HG03196 (cell line): ENCODE data around the gene SPRYD3.
"Not testable (repeated sequence)": the region's sequence is repeated elsewhere in the genome, so short reads cannot be mapped to it uniquely, and the experiment has no call there.

ENCODE experiments used
- ATAC-seq: cut with Tn5 transposase; IDR thresholded peaks from one replicate; pipeline ENCODE4 v1.9.1; 2021; ENCODE audit not compliant: unreplicated experiment

The SPRYD3 gene

GRCh38 chr12:53079226-53080117 lies at the start of gene SPRYD3:
TSS of gene SPRYD3 (minus strand) at chr12:53079390. CDS start at chr12:53079333, 57 bp downstream.
- peak; percentile 98 for ATAC-seq

GRCh38 chr12:53127169-53127568 lies 48.0 kb upstream of the SPRYD3 start:
- no peak for ATAC-seq

GRCh38 chr12:53124352-53124723 lies 45.1 kb upstream of the SPRYD3 start:
- ATAC-seq: no peak

- ATAC-seq: no peak
These were observed 44.6 kb upstream of the SPRYD3 start for GRCh38 chr12:53123578-53124351.

- no peak for ATAC-seq
These were observed 43.8 kb upstream of the SPRYD3 start for GRCh38 chr12:53122961-53123468.

- no peak for ATAC-seq
These were observed 41.7 kb upstream of the SPRYD3 start for GRCh38 chr12:53120685-53121525.

DNA sequence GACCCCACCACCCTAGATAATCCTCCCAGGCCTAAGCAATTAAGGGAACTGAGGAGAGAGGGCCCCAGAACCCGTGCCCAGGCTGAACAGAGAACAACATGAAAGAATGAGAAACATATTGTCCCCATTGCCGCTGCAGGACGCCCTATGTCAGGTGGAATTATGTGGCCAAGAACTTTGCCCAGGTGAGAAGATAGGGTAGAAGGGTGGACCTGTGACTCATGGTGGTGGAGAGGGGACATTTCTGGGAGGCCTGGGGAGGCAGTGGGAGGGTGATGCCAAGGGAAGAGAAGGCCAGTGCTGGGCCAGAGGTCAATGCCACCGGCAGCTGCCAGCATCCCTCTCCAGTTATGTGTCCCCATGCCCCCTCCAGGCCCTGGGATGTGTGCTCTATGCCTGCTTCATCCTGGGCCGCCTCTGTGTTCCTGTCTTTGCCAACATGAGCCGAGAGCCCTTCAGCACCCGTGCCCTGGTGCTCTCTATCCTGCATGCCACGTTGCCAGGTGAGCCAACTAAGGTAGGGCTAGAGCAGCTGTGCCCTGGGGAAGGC lies 39.6 kb upstream of the SPRYD3 start:
- no peak for ATAC-seq

DNA sequence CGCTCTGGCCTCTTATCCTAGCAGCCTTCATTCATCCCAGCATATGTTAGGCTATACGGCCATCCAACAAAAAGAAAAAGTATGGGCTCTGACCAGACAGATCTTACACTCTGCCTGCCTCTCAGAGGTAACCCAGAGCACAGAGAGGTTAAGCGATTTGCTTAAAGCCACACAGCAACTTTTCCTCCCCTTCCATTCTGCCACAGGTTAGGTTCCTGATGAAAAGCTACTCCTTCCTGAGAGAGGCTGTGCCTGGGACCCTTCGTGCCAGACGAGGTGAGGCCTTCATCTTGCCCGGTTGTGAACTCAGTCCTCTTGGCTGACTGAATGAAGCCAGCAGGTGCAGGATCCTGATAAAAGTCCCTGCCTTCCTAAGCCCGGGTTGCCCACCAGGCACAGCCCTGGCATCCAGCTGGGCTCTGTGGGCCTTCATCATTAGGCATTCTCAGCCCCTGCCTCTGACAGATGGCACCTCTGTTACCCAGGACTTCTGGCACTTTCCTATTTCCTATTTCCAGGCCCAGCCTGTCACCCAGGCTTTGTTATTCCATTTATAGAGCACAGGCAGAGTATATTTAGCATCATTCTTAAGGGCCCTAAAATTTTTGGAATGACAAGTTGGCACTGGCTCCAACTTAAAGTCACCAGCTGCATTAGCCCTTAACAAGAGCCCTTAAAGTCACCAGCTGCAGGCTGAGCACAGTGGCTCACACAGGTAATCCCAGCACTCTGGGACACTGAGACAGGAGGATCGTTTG lies 36.9 kb upstream of the SPRYD3 start:
- no peak for ATAC-seq

DNA sequence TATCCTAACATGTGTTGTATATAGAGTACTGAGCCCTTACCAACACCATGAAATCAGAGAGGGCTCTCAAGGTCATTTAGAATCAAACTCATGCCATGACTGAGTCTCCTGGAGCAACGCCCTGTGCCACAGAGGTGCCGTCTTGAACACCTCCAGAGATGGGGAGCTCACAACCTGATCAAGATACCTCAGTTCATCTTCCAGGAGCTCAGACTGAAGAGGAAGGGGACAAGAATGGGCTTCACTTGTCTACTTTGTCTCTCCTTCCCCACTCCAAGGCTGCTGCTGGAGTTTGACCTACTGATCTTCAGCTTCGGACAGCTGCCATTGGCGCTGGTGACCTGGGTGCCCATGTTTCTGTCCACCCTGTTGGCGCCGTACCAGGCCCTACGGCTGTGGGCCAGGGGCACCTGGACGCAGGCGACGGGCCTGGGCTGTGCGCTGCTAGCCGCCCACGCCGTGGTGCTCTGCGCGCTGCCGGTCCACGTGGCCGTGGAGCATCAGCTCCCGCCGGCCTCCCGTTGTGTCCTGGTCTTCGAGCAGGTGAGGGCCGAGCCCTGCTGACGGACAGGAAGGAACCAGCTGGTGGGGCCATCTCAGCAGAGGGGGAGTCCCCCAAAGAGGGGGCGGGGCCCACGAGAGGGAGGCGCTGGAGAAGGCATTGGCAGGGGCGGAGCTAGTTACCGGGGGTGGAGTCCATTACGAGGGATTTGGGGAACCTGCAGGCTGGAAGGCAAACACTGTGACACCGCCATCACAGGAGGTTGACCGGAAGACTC lies 36.1 kb upstream of the SPRYD3 start:
- no peak for ATAC-seq

DNA sequence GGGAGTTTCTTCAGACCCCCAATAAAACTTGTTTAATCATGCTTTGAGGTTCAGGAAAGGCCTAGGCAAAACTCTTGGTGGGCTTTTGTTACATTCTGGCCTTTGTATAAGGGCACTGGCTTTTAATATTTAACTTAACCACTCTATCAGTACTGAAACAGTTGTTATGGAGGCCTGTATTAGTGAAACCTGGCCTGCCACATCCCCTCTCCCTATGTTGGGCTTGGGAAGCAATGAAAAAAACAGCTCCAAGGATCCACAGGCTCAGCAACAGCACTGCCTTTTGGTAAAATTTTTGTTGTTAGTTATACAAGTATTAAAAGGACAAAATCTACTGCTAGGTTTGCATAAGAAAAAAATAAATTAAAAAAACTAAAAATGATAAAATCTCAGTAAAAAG lies 34.8 kb upstream of the SPRYD3 start:
- ATAC-seq: no peak

- ATAC-seq: no peak
These were observed 34.0 kb upstream of the SPRYD3 start for GRCh38 chr12:53113136-53113705.

DNA sequence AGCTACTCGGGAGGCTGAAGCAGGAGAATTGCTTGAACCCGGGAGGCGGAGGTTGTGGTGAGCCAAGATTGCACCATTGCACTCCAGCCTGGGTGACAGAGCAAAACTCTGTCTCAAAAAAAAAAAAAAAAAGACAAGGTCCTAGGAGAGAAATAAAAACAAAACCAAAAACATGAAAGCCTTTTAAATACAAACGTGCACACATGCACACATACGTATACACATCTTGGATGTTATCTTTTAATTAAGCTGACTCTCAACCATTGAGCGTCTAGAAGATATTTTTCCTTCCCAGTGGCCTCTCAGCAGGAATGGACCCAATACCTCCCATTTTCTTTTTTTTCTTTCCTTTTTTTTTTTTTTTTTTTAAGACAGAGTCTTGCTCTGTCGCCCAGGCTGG lies 33.2 kb upstream of the SPRYD3 start:
- not testable (repeated sequence) for ATAC-seq

DNA sequence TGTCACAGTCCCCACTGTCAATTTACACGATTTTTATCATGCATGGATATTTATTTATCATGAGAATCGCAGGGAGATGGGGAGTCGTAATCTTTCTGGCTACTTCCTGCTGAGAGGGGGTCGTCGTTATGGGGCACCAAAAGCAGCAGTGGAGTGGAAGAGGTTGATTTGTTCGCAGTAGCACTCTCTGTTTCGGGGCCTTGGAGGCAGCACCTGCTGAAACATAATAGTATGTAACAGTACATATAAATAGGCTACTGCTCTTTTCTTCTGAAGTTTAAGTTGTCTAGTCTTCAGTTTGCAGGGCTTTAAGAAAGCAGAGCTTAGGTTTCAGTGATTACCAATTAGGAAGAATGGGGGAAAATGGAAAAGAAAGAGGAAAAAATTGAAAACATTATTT lies 27.9 kb upstream of the SPRYD3 start:
- ATAC-seq: no peak

DNA sequence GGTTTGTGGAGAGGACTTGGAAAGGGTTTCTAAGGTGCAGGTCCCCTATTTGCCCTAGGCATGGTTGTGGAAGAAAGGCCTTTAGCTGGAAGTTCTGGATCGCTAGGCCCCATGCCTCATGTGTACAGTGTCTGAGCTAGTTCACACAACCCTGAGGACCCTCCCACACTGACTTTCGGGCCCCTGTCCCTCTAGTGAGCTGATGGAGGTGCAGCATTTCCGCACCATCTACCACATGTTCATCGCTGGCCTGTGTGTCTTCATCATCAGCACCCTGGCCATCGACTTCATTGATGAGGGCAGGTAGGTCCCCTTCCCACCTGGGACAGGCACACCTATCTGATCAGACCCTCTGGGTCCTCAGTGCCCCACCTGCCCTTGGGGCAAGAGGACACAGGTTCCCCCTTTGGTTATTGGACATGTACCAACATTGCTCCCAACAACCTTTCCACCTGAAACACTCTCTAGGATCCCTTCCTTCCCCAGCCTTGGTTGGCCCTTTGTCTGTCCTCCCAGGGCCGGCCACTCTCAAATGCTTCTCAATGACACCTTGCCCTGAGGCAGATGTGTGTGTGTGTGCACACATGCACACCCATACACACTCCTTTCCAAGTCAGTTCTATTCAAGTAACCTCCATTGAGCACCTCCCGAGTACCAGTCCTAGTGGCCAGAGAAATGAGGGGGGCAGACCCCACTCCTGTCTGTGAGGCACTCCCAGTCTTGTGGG lies 26.7 kb upstream of the SPRYD3 start:
- ATAC-seq: no peak

DNA sequence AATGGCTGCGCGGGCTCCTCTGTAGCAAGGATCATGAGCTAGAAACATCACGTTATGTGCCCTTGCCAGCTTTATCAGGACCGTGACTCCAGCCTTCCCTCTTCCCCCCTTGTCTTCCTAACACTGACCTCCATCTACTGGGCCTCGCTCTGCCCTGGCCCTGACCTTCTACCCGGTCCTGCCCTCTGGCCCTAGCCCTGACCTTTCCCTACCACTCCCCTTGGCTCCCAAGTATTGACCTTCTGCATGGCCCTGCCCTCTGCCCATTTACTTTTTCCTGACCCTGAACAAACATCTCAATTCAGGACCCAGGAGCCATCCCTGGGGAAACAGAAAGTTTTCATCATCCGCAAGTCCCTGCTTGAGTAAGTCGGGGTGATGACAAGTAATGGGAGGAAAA lies 26.1 kb upstream of the SPRYD3 start:
- no peak for ATAC-seq

DNA sequence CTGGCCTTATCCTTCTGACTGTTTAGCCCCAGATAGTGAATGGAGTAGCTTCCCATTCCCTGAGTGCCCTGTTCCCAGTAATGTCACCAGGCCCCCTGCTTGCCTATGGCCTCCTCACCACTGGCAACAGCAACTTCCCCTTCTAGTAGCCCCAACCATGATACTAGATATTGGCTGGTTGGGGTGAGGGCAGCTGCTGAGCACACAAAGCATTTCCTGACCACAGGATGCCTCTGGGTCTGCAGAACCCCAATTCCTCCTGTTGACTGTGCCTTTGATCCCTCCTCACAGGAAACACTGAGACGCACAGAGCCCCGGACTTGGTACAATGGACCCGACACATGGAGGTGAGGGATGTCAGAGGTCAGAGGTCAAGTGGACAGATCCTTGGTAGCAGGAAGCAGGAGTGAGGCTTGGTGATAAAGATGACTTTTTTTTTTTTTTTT lies 24.7 kb upstream of the SPRYD3 start:
- no peak for ATAC-seq

DNA sequence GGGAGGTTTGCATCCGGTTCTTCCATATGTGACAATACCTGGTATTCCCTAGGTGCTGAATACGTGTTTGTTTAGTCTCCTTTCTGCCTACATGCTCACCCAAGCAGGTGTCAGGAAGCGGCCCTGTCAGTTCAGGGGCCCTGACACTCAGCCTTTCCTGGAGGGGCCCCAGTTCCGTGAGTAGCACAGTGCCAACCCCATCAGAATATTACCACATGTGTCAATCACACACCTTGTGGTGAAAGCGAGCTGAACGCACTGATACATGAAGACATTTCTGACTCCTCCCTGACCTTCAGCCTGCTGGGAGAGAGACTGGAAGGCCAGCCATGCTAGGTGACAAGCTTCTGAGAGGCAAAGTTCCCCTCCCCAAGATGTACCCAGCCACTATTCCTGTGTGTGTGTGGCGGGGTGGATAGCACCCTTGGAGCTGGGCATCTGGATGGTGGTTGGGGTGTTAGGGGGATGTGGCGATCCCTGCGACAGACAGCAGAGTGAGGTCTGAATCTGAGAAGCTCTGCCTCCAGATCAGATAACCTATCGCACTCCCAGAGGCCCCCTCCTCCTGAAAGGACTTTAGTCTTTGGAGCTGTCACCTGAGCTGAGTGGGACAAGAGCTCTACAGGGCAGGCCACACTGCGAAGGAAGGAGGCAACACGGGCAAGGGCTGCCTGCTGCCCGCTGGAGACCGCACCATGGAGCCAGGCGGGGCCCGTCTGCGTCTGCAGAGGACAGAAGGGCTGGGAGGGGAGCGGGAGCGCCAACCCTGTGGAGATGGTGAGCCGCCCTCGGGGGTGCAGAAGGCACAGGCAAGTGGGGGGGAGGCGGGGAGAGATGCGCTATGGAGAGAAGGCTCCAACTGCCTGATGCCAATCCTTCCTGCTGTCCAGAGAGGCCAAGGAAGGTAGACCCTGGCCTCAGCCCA lies 24.0 kb upstream of the SPRYD3 start, which contains the start of gene SOAT2:
Gene SOAT2 (plus strand): TSS at position 604 of the 925 bp plus-strand sequence. CDS start 92 bp downstream, at position 696.
- ATAC-seq: no peak
